ENCODE measurements around the gene HSPA6.
A peak's percentile ranks its signal among the peaks of the same experiment; 100 is the strongest.
"Not testable (repeated sequence)": the region's sequence is repeated elsewhere in the genome, so short reads cannot be mapped to it uniquely, and the experiment has no call there.

The HSPA6 gene

DNA sequence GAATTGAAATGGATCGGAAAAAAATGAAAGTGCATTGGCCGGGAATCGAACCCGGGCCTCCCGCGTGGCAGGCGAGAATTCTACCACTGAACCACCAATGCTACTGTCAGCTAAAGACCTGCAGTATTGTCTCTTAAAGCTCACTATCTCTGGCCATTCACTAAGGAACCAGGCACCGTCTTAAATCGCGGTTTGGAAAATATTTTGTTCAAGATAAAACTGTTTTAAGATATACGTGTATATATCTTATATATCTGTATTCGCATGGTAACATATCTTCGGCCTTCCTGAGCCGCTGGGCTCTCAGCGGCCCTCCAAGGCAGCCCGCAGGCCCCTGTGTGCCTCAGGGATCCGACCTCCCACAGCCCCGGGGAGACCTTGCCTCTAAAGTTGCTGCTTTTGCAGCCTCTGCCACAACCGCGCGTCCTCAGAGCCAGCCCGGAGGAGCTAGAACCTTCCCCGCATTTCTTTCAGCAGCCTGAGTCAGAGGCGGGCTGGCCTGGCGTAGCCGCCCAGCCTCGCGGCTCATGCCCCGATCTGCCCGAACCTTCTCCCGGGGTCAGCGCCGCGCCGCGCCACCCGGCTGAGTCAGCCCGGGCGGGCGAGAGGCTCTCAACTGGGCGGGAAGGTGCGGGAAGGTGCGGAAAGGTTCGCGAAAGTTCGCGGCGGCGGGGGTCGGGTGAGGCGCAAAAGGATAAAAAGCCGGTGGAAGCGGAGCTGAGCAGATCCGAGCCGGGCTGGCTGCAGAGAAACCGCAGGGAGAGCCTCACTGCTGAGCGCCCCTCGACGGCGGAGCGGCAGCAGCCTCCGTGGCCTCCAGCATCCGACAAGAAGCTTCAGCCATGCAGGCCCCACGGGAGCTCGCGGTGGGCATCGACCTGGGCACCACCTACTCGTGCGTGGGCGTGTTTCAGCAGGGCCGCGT is at the start of gene HSPA6:
HSPA6 (plus strand) TSS at position 724 of the 925 bp plus-strand sequence; CDS start at position 843, 119 bp downstream.
- DNase-seq (ENCODE audit: low read depth), result peak; percentile 50

DNA sequence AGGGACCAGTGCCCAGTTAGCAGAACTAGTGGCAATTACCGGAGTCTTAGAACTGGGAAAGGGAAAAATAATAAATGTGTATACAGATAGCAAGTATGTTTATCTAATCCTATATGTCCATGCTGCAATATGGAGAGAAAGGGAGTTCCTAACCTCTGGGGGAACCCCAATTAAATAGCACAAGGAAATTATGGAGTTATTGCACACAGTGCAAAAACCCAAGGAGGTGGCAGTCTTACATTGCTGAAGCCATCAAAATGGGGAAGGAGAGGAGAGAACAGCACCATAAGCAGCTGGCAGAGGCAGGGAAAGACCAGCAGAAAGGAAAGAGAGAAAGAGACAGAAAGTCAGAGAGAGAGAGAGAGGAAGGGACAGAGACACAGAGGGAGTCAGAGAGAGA is 46.6 kb upstream of the HSPA6 start:
- not testable (repeated sequence) for DNase-seq (ENCODE audit: low read depth)

DNA sequence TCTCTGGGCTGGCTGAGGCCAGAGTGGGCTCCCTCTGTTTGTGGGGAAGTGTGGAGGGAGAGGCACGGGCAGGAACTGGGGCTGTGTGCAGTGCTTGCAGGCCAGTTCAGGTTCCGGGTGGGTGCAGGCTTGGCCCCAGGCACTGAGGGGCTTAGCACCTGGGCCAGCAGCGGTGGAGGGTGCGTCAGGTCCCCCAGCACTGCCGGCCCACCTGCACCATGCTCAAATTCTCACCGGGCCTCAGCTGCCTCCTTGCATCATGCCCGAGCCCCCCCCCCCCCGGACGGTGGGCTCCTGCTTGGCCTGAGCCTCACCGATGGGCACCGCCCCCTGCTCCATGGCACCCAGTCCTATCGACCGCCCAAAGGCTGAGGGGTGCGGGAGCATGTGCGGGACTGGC is 45.4 kb upstream of the HSPA6 start:
- no peak for DNase-seq (ENCODE audit: low read depth)

DNA sequence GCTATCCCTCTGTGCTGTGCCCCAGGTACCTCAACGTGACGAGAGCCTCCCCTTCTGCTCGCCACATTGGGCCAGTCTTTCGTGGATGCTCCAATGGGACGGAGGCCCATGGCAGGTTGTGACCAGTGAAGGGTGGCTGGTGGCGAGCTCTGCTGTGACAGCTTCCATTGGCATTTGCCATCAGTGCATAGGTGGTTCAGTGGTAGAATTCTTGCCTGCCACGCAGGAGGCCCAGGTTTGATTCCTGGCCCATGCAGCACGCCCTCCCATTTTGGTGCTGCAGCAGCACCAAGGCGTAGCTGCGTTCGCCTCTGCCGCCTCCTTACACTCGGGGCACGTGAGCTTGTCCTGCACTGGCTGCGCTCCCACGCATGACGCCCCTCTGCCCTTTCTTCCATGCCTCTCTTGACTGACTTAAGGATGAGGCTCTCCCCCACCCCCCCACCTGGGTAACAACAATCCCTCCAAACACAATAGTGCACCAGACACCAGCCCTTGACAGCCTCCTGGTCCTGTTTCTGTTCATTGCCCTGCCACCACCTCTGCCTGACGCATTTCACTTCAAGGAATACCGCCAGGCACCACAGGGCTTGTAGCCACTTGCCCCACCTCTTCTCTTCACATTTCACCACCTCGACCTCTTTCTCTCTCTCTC is 43.8 kb upstream of the HSPA6 start:
- DNase-seq (ENCODE audit: low read depth), result no peak

DNA sequence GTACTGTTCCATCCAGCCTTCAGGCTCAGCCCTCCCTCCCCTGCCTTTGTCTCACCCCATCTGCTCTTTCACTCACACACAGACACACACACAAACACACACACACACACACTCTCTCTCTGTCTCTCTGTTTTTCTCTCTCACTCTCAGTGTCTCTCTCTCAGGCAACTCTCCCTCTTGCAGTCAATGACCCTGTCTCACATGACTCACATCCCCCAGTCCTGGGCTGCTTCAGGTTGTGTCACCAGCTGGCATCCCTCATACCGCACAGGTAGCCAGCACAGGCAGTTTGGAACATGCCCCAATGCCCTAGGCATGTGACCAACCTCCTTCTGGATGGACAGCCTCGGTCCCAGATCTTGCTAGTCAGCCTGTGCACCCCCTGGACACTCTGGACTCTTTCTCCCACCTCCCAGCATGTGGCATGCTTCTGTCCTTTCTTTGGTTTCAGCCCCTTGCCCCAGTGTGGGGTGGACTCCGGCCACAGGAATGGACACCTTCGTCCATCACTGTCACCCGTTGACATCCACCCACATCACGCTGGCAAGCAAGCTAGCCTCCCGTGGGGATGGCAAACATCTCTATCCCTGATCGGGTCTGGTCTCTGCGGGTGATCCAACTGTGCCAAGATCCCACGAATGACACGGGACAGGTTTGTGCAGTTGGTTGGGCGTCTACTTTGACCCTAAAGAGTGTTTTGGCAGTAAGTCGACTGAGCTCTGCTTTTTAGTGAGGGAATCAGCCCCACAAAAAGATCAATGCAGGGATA is 42.5 kb upstream of the HSPA6 start:
- DNase-seq (ENCODE audit: low read depth), result no peak

DNA sequence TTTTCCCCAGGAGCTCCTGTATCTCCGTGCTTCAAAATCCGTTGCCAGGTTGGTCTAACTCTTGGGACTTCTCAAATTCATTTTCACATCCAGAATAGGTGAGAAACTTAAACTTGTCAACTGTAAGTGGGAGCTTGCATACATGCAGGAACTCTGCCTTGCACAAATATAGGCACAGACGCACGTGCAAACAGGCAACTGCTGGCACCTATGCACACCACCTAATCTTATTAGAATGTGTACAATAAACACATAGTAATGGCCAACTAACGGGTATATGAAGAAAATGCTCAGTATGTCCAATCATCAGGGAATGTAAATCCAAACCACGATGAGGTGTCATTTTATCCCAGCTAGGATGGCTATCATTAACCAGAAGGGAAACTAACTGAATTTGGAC is 41.7 kb upstream of the HSPA6 start:
- no peak for DNase-seq (ENCODE audit: low read depth)

DNA sequence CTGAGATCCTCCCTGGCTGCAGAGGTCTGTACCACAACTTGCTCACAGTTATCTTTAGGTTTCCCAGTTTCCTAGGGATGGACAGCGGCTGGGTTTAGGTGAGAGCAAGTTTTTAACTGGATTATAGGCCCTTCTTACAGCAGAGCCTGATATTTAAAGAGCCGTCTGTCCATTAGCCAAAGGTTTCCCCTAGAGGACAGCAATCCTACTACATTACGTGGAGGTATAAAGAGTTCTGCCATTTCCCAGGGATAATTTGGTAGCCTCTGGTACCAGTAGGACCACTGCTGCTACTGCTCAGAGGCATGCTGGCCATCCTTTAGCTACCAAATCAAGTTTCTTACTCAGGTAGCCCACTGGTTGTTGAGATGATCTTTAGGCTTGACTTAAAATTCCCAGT is 41.0 kb upstream of the HSPA6 start:
- DNase-seq (ENCODE audit: low read depth), result no peak

DNA sequence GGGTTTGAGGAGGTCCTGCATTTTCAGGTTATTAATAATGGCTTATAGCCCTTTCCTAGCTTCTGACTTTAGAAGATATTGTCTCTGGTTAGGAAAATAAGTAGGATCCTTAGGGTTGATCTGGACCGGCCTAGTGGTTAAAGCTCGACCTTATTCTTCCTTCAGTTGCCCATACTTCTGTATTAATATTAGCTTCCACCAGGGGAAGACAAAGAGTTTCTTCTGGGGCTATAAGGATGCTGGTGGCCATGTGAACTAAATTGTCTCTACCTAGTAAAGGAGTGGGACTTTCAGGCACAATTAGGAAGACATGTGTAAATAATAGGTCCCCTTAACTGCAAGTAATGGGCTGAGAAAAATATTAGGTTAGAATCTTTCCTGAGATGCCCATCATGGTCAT is 39.7 kb upstream of the HSPA6 start:
- no peak for DNase-seq (ENCODE audit: low read depth)

DNA sequence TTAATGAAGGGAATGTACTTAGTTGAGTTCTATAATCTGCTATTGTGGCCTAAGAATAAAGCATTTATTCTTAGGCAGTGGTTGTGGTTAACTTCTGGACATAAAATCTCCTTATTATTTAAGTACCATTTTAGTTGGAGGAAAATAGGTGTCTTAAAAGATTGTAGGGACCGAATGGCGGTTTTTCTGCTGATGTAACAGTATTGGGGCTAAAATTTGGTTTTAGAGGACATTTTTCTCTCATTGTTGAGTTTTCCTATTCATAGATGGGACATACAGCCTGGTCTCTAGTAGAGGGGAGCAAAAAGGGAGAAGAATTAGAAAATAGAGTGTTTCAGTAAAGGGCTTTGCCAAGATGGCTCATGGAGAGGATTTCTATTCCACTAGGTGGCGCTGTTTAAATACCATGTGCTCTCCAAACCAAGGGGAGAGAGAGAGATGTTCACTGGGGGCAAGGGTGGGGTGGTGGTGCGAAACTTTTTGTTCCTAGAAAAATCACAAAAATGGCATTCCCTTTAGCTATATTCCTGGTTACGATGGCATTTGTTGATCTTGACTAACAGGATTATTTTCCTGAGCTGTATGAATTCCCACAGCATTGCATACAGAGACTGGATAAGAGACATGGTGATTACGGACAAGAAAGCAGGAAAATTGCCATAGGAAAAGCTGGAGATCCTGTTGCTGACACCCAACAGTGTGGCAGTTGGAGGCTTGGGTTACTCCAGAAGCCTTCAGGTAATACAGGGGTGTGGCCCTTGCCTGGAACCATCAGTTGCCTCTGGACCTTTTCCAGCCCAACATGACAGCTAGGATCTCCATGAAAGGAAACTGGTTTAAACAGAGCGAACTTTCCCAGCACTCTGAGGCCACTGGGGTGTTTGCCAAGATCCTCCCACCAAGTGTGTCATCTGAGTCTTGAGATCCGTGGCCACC is 37.3 kb upstream of the HSPA6 start:
- DNase-seq (ENCODE audit: low read depth), result no peak

DNA sequence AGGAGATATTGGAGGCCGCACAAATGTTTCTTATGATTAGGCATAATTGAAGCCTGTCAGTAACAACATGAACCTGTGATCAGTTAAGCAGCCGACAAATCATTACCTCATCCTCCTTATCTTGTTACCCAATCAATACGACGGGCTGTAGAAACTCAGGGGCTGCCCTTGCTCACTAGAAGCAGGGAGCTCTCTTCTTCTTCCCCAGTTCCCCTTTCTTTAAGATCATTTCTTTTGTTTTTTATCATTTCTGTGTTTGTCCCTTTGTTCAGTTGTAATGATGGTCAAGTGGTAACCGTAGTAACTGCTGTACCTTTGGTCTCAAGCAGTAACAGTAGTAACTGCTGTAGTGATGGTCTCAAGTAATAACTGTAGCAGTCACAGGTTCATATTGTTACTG is 32.9 kb upstream of the HSPA6 start:
- DNase-seq (ENCODE audit: low read depth), result no peak

DNA sequence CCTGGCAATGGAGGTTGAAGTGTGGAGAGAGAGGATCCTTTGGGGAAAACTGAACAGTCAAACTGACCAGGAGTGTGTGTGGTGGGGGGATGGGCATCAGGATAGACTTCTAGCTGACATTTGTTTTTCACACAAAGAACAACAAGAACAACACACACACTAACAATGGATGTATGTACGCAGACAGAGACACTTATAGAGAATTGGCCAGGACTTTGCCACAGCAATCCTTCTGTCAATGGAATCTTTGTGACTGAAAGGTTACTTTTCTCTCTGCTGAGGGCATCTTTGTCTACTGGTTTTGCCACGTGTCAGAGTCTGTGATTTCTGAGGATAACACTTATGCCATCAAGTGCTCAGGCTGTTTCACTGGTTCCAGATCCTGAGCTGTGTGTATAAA is 31.5 kb upstream of the HSPA6 start:
- DNase-seq (ENCODE audit: low read depth), result no peak

DNA sequence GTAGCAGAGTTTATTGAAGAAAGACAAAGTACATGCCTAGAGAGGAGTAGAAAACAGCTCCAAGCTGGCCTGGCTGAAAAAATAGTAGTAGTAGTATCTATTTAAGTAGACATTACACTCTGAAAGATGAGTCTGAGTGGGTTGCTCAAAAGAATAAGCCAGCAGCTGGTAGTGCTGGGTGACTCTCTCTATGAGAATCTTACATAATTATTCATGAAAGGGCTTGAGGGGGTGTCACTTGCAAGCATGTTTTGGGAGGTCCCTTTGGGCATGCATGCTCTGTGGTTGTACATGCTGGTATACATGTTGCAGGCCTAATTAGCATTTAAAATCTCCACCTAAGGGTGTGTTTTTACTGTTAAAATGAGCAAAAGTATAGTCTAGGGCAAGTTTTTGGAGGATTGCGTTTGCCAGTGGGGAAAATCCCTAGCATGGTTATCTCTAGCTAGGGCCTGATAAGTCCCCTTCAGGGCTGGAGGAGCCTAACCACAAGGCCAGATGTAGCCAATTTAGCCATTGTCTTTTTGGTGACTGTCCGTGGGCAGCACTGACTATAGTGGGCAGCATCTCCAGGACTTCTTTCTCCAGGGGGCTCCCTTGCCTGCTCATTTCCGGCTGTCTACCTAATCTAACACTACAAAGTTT is 30.1 kb upstream of the HSPA6 start:
- no peak for DNase-seq (ENCODE audit: low read depth)

DNA sequence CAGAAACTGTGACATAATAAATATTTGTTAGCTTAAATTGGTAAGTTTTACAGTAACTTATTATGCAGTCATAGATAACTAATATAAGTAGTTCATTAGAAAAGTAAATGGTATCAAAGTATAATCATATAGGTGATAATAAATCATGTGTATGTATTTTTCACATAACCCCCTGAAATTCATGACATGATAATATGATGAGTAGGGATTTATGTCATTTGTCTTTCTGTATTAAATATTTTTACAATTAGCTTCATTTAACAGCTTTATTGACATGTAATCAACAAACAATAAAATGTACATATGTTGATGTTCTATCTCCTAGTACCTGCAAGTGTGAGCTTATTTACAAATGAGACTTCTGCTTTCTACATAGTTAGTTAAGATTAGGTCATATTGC is 28.9 kb upstream of the HSPA6 start:
- no peak for DNase-seq (ENCODE audit: low read depth)

DNA sequence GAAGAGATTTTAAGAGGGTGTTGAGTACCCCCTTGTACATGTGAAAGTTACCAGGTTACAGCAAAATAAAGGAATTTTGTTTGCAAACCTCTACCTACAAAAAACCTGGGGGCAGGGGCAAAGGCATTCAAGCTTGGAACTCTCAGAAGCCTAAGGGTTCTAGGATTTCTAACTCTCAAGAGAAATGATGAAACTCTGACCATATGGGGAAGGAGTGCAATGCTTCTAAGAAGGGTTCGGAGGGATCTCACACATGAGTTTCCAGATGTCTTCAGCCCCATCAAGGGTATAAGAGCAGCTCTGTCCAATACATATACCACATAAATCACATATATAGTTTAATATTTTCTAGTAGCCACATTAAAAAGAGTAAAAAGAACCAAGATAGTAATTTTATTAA is 26.4 kb upstream of the HSPA6 start:
- no peak for DNase-seq (ENCODE audit: low read depth)

DNA sequence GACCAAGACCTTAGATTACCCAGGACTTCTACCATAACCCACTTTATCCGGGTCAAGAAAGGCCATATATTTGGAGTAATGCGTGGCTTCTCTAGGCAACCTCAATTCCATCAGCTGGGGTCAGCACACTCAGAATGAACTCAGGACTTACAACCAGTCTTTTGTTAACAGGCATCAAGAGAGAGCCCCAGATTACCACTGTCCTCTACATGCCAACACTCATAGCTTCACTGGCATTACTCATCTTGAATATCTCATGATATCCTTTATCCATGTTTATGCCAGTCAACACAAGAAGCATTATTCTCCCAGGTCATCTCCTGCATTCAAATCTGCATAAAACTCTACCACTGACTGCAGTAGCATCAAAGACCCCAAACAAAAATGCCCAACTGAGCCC is 25.7 kb upstream of the HSPA6 start:
- DNase-seq (ENCODE audit: low read depth), result no peak

DNA sequence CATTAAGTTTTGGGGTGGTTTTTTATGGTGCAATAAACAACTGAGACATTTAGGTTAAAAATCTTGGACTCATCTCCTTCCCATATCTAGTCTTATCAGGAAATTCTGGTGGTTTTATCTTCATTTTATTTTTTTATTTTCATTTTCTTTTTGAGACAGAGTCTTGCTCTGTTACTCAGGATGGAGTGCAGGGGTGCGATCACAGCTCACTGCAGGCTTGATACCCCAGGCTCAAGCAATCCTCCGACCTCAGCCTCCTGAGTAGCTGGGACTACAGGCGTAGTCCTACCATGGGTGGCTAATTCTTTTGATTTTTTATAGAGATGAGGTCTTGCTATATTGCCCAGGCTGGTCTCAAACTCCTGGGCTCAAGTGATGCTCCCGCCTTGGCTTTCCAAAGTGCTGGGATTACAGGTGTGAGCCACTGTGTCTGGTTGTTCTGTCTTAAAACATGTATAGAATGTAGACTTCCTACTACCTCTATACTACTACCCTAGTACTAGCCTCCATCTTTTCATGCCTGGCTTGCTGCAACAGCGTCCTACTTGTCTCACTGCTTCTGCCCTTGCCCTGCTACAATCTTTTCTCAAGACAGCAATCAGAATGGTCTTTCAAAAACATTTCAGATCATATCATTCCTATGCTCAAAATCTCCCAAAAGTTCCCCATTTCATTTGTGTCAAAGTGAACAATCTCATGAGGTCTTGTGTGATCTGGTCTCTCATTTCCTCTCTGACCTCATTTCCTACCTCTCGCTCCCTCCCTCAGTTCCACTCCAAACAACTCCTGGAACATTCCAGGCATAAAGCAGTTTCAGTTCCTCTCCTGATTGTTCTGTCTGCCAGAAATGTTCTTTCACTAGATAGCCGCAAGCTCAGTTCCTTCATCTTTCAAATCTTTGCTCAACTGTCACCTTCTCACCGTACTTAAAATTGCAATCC is 25.0 kb upstream of the HSPA6 start:
- DNase-seq (ENCODE audit: low read depth), result no peak

DNA sequence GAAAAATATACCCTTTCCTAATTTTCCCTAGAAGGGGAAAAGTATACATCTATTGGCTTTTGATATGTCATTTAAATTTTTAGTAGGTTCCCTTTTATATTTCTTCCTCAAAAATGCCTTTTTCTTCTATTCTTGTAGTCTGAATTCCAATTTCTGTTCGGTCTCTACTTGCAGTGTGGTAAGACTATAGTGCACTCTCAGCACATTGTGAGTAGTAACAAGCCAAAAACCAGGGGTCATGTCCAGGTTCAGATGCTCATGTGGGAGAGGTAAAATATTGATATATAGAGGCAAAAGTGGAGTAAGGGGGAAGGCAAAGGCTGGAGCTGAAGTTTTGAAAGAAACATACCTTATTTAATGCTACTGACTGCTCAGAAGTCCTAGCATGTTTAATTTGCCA is 23.1 kb upstream of the HSPA6 start:
- no peak for DNase-seq (ENCODE audit: low read depth)

DNA sequence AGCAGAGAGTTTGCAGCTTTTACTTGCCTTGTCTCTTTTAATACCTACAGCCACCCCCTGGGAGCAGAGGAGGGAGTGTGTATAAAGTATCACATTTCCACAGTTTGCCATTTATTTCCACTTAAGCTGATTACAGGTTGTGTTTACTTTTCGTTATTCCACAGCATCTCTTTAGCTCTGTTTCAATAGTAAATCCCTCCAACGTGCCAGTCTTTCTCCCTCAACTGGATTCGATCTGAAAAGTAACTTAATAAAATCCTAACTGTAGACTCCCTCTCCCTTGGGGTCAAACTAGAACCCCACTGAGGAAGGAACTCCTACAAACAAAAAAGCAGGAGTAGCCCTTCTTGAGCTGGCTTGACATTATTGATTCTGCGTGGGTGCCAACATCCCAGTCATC is 22.2 kb upstream of the HSPA6 start:
- DNase-seq (ENCODE audit: low read depth), result no peak

DNA sequence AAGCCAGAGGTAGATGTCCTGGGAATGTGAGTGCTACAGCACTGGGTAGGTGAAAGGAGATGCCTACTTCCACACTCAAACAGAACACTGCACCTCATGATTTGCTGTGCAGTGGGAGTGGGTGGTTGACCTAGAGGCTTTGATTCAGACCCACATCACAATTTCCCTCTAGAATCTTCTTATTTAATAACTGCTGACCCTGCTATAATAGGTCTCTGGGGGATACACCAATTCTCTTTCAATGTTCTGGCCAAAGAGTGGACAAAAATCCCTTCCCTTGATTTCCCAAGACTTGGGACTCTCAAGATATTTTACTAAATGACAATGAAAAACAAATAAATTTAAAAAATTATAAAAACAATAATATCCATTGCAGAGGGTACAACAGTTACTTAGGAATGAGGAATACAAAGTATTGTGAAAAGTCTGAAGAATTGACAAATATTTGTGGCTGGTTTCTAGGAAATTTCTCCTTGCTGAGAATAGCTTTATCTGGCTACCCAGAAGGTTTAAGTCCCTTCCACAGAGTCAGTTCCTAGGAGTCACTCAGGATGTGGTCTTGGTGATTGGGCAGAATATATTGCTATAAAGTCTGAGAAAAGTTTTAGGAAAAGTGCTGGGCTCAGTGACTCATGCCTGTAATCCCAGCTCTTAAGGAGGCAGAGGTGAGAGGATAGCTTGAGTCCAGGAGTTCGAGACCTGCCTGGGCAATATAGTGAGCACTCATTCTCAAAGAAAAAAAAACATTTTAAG is 21.5 kb upstream of the HSPA6 start:
- no peak for DNase-seq (ENCODE audit: low read depth)
